Measurements from ENCODE around the gene SUOX.
A peak's percentile ranks its signal among the peaks of the same experiment; 100 is the strongest.
"Not testable (repeated sequence)": the region's sequence is repeated elsewhere in the genome, so short reads cannot be mapped to it uniquely, and the experiment has no call there.

SUOX gene

GRCh38 chr12:56021889-56022497 is 24.9 kb downstream of the SUOX start:
- no peak for DNase-seq

DNA sequence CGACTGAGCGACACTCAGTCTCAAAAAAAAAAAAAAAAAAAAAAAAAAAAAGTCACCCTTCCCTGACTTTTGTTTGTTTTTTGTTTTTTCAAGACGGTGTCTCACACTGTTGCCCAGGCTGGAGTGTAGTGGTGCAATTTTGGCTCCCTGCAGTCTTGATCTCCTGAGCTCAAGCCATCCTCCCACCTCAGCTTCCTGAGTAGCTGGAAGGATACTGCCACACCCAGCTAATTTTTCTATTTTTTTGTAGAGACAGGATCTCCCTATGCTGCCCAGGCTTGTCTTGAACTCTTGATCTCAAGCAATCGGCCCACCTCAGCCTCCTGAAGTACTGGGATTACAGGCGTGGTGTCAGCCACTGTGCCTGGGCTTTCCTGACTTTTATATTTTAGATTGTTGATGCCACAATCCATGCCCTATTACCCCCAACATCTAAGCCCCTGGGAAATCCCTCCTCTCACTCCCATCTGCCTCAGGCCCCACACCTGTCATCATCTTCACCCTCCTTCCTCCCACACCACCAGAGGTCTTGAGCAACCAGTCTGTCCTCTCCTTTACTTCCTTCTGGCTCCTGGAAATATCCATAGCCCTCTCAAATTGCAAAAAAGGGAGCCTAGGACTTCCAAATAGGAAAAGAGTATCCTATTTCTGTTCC is 31.6 kb downstream of the SUOX start:
- DNase-seq: no peak

GRCh38 chr12:56029166-56029519 is 32.1 kb downstream of the SUOX start:
- DNase-seq: no peak

- DNase-seq: peak; percentile 68
These were observed 32.7 kb downstream of the SUOX start for GRCh38 chr12:56029666-56030293.

GRCh38 chr12:56031987-56032386 is 34.9 kb downstream of the SUOX start:
- peak; percentile 34 for DNase-seq

DNA sequence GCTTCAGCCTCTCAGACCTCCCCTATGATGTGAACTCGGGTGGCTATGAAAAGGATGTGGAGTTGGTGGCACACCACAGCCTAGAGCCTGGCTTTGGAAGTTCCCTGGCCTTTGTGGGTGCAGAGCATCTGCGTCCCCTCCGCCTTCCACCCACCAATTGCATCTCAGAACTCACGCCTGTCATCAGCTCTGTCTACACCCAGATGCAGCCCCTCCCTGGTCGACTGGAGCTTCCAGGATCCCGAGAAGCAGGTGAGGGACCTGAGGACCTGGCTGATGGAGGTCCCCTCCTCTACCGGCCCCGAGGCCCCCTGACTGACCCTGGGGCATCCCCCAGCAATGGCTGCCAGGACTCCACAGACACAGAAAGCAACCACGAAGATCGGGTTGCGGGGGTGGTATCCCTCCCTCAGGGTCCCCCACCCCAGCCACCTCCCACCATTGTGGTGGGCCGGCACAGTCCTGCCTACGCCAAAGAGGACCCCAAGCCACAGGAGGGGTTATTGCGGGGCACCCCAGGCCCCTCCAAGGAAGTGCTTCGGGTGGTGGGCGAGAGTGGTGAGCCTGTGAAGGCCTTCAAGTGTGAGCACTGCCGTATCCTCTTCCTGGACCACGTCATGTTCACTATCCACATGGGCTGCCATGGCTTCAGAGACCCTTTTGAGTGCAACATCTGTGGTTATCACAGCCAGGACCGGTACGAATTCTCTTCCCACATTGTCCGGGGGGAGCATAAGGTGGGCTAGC is 37.7 kb downstream of the SUOX start:
- DNase-seq: no peak

- DNase-seq: no peak
These were observed 40.1 kb downstream of the SUOX start for GRCh38 chr12:56037161-56037560.

DNA sequence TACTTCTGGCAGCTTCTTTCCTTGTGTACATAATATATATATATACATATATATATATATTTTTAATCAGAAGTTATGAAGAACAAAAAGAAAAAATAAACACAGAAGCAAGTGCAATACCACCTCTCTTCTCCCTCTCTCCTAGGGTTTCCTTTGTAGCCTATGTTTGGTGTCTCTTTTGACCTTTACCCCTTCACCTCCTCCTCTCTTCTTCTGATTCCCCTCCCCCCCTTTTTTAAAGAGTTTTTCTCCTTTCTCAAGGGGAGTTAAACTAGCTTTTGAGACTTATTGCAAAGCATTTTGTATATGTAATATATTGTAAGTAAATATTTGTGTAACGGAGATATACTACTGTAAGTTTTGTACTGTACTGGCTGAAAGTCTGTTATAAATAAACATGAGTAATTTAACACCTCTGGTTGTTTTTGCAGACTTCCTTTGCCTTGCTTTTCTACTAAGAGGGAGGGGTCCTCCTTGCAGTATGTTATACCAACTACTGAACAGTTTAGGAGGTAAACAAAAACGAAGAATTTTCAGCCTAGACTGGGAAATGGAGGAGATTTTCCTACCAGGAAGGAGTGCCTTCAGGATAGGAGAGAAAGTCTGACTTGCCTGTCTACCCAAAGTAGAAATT is 41.1 kb downstream of the SUOX start:
- DNase-seq: no peak

- DNase-seq: no peak
These were observed 43.1 kb downstream of the SUOX start for GRCh38 chr12:56040151-56040550.

GRCh38 chr12:56040963-56041551 is 44.0 kb downstream of the SUOX start:
- no peak for DNase-seq

GRCh38 chr12:56041552-56042429 is 44.7 kb downstream of the SUOX start, which contains the start of gene RPS26:
TSS of gene RPS26 (plus strand) at chr12:56041918. CDS start at chr12:56042167, 249 bp downstream.
- DNase-seq: peak; percentile 90

DNA sequence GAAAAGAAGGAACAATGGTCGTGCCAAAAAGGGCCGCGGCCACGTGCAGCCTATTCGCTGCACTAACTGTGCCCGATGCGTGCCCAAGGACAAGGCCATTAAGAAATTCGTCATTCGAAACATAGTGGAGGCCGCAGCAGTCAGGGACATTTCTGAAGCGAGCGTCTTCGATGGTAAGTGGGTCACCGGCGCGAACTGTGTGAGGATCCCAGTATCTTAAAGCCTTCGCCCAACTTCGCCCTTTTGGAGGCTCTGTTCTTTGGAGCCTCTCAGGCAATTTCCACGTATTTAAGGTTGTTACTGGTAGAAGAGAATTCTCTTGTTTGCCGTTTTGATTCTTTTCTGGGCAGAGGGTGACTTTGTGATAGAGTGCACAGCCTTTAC is 45.3 kb downstream of the SUOX start:
- DNase-seq: not testable (repeated sequence)

GRCh38 chr12:56042843-56043242 is 45.8 kb downstream of the SUOX start:
- no peak for DNase-seq

DNA sequence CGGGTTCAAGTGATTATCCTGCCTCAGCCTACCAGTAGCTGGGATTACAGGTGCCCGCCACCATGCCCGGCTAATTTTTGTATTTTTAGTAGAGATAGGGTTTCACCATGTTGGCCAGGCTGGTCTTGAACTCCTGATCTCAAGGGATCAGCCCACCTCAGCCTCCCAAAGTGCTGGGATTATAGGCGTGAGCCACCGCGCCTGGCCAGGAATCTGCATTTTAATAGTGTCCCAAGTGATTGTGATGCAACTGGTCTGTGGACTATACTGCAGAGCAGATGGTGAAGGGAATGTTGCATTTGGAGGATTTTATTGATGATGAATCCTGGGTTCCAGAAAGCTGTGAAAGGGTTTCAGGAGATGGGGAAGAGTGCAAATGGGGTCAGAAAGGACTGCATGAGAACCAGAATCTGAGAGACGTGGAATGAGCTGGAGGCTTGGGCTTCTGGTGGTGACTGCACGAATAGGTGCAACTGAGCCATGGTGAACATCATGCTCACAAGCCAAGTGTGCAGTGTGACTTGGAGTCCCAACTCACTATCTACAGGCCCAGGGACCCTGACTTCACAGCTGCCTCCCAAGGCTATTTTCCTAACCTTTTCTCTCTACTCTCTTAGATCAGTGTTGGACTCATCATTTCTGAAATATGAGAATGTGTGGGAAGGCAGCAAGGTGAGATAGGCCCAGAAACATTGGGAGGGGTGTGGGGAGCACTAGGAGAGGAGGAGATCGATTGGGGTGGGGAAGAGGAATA is 49.1 kb downstream of the SUOX start:
- no peak for DNase-seq

DNA sequence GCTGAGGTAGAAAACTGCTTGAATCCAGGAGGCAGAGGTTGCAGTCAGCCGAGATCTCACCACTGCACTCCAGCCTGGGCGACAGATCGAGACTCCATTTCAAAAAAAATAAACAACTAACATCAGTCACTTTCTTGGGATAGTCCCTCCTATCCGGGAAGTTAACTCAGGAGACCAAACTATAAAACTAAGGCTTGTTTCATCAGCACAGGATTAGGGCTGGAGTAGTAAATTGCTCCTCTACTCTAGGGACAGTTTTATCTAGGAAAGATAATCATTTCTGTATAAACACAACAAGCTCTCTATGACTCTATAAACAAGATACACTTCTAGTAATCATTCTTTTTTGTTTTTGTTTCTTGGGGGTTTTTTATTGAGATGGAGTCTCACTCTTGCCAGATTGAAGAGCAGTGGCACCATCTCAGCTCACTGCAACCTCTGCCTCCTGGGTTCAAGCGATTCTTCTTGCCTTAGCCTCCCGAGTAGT is 56.4 kb downstream of the SUOX start:
- no peak for DNase-seq
